K562 (cell line): Measurements from ENCODE around the gene FGF12.

Experiments used
- GATAD2A ChIP-seq: fragments of 450-650 bp; IDR thresholded peaks from 2 replicates; pipeline ENCODE4 v1.6.1; 2017
- HIVEP1 ChIP-seq: fragments of 250-450 bp; sonication (Bioruptor Pico); IDR thresholded peaks from 2 replicates; pipeline ENCODE4 v1.4.0; 2020; ENCODE audit warnings: mild to moderate bottlenecking
- NONO ChIP-seq, 2 experiments: fragments of 200-400 bp in 1 of 2; fragments of 450-650 bp in 1 of 2; formaldehyde crosslinking in 1 of 2; IDR thresholded peaks; 2 replicates each; pipeline ENCODE4 v1.6.1; 2017; ENCODE audit warnings: low read depth in 2 of 2, mild to moderate bottlenecking in 2 of 2, moderate library complexity in 2 of 2, low read length in 1 of 2
- NR3C1 ChIP-seq: sonication (generic); formaldehyde crosslinking; IDR thresholded peaks from 2 replicates; pipeline ENCODE4 v1.8.1; 2022; ENCODE audit warnings: missing genetic modification reagents
- PHB2 ChIP-seq: fragments of 450-650 bp; IDR thresholded peaks from 2 replicates; pipeline ENCODE4 v1.6.1; 2017; ENCODE audit warnings: low read depth
- PHF20 ChIP-seq: fragments of 450-650 bp; IDR thresholded peaks from 2 replicates; pipeline ENCODE4 v1.6.1; 2018; ENCODE audit not compliant: partially characterized antibody
- POLR2H ChIP-seq: IDR thresholded peaks from 2 replicates; pipeline ENCODE4 v1.6.1; 2016; ENCODE audit warnings: missing genetic modification characterization, low read depth, mild to moderate bottlenecking, control low read depth, missing compliant biosample characterization, moderate library complexity
- SMARCC2 ChIP-seq: fragments of 450-650 bp; IDR thresholded peaks from 2 replicates; pipeline ENCODE4 v1.6.1; 2017; ENCODE audit warnings: antibody characterized with exemption, moderate library complexity, mild to moderate bottlenecking, low read depth
- ZBTB40 ChIP-seq, 2 experiments: fragments of 450-650 bp in 1 of 2; sonication (generic) in 1 of 2; formaldehyde crosslinking in 1 of 2; IDR thresholded peaks; 2 replicates each; pipeline versions ENCODE4 v1.7.1 to v1.9.0; 2016 to 2022; ENCODE audit warnings: inconsistent platforms in 1 of 2, mild to moderate bottlenecking in 1 of 2, missing genetic modification reagents in 1 of 2
- ZNF324 ChIP-seq: fragments of 250-450 bp; sonication (Bioruptor Pico); IDR thresholded peaks from 2 replicates; pipeline ENCODE4 v1.4.0; 2020; ENCODE audit warnings: mild to moderate bottlenecking

- no peak for TF ChIP-seq NR3C1 (CRISPR knock-in tag)
- TF ChIP-seq PHF20, result no peak
- TF ChIP-seq SMARCC2, result no peak
- TF ChIP-seq POLR2H (tag), result no peak
- no peak for TF ChIP-seq NONO (IDR thresholded peaks at IDR 0.05; ENCODE audit: low read depth in 2 of 2, low read length in 1 of 2)
- no peak for TF ChIP-seq HIVEP1 (CRISPR knock-in tag)
- no peak for TF ChIP-seq GATAD2A
- no peak for TF ChIP-seq ZNF324 (CRISPR knock-in tag)
- no peak for TF ChIP-seq PHB2
- TF ChIP-seq ZBTB40 (IDR thresholded peaks at IDR 0.05), result no peak
- no peak for TF ChIP-seq ZBTB40 (CRISPR knock-in tag; IDR thresholded peaks at IDR 0.05)
These were observed 449.9 kb downstream of the FGF12 start for GRCh38 chr3:192277477-192277876.
